Central memory CD8-positive, alpha-beta T cell (primary cell): ENCODE measurements around the gene TNK2.
"Not testable (repeated sequence)": the region's sequence is repeated elsewhere in the genome, so short reads cannot be mapped to it uniquely, and the experiment has no call there.

ENCODE experiments used
- ATAC-seq: fragments of 150-1000 bp; cut with Tn5 transposase; replicated peaks from 2 replicates; pipeline ENCODE4 v1.10.0; 2022; ENCODE audit warnings: mild to moderate bottlenecking, moderate FRiP score, moderate number of reproducible peaks; ENCODE audit not compliant: poor library complexity, severe bottlenecking; ENCODE audit errors: extremely low read depth
- DNase-seq, 2 donors: peaks; one replicate each; pipeline ENCODE4 v3.0.0; 2021; ENCODE audit warnings: low spot score in 2 of 2
- H3K27ac Mint-ChIP-seq: one replicate; pipeline ENCODE4 v1.8.0; 2022; ENCODE audit warnings: low read depth, mild to moderate bottlenecking, moderate library complexity, mixed read lengths
- H3K27me3 Mint-ChIP-seq: one replicate; pipeline ENCODE4 v1.8.0; 2022; ENCODE audit warnings: mixed read lengths
- H3K36me3 Mint-ChIP-seq: one replicate; pipeline ENCODE4 v1.8.0; 2022; ENCODE audit warnings: mild to moderate bottlenecking, moderate library complexity, mixed read lengths; ENCODE audit not compliant: insufficient read depth
- H3K4me1 Mint-ChIP-seq: one replicate; pipeline ENCODE4 v1.8.0; 2022; ENCODE audit warnings: mixed read lengths
- H3K4me3 Mint-ChIP-seq: one replicate; pipeline ENCODE4 v1.8.0; 2022; ENCODE audit warnings: mild to moderate bottlenecking, moderate library complexity, mixed read lengths
- H3K9me3 Mint-ChIP-seq: one replicate; pipeline ENCODE4 v1.8.0; 2022; ENCODE audit warnings: mixed read lengths

Gene TNK2

DNA sequence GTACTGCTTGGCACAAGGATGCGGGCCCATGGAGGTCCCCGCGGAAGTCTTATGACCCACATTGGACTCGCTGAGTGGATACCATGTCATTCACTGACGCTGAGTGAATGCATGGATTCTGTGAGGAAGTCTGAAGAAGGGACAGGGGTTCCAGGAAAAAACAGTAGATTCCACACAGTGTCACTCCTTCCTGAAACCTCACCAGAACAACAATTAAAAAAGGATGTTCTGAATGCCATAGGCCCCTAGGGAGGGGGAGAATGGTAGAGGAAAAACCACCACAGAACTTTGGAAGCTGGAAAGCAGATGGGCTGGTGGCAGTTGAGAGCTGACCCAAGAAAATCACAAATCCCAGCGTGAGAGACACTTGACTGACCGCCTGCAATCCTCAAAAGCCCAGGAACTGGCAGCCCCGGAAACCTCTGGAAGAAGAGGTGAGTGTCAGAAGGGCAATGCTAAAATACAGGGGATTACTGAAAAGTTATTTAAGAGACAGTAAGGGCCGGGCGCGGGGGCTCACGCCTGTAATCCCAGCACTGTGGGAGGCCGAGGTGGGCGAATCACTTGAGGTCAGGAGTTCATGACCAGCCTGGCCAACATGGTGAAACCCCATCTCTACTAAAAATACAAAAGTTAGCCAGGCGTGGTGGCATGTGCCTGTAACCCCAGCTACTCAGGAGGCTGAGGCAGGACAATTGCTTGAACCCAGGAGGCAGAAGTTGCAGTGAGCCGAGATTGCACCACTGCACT is 6.3 kb downstream of the TNK2 start:
- H3K9me3 Mint-ChIP-seq, result not testable (repeated sequence)

DNA sequence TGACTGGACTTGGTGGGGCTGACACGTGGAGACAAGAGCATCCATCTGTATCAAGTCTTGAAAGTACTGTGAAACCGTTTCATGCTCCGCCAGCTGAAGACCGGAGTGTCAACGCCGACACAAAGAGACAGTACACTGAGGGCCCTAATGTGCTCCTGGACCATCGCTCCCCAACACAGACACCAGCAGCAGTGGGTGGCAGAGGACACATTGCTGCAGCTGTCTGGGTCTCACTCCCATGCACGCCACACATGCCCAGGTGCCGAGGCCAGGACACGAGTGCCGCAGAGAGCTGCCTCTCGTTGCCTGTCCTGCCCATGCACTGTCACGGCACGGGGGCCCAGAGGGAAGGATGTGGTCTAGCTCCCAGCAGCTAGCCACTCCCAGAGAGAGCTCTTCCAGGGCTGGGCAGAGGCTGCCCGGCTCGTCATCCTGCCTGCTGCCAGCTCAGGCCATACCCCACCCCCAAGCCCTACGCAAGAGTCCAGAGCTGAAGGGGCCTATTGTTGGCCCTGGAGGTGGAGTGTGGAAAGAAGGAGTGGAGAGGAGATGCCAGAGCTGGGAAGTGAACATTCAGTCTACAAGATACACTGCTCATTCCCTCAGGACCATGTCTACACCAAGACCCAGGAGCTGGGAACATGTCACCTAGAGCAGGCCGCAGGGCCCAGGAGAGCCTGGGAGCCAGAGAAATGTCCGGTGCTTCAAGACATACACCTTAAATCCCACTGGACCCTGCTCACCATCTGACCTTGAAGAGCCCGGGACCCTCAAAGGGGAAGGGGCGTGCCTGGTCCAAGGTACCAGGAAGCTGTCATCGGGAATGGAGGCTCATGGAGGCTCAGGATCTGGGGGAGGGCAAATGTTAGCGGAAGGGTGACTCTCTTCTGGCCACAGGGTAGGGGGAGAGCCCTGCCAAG is 7.7 kb downstream of the TNK2 start:
- ATAC-seq (no peak), DNase-seq (no peak)
- H3K27me3 Mint-ChIP-seq, result no peaks in the 10 kb centered on the region

More for the DNA sequence above, 6.3 kb downstream of the TNK2 start:
- not testable (repeated sequence) for H3K27ac Mint-ChIP-seq, H3K27me3 Mint-ChIP-seq, ATAC-seq, H3K4me3 Mint-ChIP-seq, DNase-seq, H3K36me3 Mint-ChIP-seq
- H3K4me1 Mint-ChIP-seq, result peaks cover 70% of the 10 kb centered on the region

DNA sequence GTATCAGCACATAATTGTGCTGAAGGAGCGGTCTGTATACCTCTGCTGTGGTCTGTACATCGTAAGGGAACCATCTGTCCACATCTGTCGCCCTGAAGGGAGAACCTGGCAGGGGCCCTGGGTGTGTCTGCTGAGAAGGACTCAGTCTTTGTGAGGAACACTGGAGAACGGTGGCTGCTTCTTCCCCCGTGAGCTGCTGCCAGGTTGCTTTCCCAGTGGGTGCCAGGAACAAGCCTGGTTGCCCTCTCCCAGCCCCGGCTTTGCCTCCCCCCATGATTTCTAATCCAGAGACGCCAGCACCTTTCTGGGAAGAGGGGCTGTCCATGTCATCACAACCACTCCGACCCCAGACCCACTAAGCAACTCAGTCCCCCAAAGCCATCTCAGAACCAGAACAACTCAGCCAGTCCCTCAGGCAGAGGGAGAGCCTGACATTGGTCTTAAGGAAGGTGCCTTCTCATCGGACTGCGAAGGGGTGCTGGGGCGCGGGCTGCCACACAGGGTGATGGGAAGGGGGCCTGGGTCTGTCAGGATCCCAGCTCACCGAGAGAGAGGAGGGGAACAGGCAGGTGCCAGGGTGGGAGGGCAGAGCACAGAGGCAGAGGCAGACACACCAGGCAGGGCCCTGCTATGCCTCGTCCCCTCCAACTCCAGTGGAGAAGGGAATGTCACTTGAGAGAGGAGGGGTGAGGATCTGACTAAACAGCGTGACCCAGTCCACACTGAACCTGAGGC is 8.5 kb downstream of the TNK2 start:
- no peaks in the 10 kb centered on the region for H3K9me3 Mint-ChIP-seq
- H3K4me3 Mint-ChIP-seq, result no peak overlapping the region
- peaks cover 63% of the 10 kb centered on the region for H3K4me1 Mint-ChIP-seq
- H3K36me3 Mint-ChIP-seq, result peaks cover 5% of the 10 kb centered on the region
- ATAC-seq, result no peak
- no peak overlapping the region for H3K27ac Mint-ChIP-seq
- no peak for DNase-seq
- no peaks in the 10 kb centered on the region for H3K27me3 Mint-ChIP-seq

More for the DNA sequence above, 7.7 kb downstream of the TNK2 start:
- peaks cover 69% of the 10 kb centered on the region for H3K4me1 Mint-ChIP-seq
- no peaks in the 10 kb centered on the region for H3K9me3 Mint-ChIP-seq
- H3K4me3 Mint-ChIP-seq, result peak overlapping the region; percentile 36
- peak overlapping the region; percentile 81 for H3K27ac Mint-ChIP-seq
- peaks cover 7% of the 10 kb centered on the region for H3K36me3 Mint-ChIP-seq

DNA sequence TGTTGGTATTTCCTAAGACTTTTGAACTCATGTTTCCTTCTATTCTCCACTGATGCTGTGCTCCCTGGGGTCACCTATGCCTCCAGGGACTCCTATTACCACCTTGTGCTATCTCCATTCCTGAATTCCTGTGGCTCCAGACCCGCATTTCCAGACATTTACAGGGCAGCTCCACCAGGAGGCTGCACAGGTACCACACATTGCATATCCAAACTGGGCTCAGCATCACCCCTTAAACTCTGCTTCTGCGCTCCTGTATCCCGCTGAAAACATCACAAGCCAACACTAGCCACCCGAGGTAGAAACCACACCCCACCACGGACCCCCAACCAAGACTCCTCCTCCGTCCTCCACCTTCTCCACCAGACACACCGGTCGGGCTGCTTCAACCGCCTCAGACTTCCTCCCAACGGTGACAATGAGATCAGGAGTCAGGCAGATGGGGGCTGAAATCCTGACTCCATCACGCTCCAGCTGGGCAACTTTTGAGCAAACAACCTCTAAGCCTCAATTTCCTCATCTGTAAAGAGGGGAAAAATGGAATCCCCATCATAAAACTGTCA is 10.4 kb downstream of the TNK2 start:
- DNase-seq (no peak), ATAC-seq (no peak)
- peaks cover 12% of the 10 kb centered on the region for H3K36me3 Mint-ChIP-seq
- H3K9me3 Mint-ChIP-seq, result no peaks in the 10 kb centered on the region
- H3K27ac Mint-ChIP-seq, result peak overlapping the region; percentile 94
- peaks cover 55% of the 10 kb centered on the region for H3K4me1 Mint-ChIP-seq
- H3K27me3 Mint-ChIP-seq, result no peaks in the 10 kb centered on the region
- H3K4me3 Mint-ChIP-seq, result peak overlapping the region; percentile 93

DNA sequence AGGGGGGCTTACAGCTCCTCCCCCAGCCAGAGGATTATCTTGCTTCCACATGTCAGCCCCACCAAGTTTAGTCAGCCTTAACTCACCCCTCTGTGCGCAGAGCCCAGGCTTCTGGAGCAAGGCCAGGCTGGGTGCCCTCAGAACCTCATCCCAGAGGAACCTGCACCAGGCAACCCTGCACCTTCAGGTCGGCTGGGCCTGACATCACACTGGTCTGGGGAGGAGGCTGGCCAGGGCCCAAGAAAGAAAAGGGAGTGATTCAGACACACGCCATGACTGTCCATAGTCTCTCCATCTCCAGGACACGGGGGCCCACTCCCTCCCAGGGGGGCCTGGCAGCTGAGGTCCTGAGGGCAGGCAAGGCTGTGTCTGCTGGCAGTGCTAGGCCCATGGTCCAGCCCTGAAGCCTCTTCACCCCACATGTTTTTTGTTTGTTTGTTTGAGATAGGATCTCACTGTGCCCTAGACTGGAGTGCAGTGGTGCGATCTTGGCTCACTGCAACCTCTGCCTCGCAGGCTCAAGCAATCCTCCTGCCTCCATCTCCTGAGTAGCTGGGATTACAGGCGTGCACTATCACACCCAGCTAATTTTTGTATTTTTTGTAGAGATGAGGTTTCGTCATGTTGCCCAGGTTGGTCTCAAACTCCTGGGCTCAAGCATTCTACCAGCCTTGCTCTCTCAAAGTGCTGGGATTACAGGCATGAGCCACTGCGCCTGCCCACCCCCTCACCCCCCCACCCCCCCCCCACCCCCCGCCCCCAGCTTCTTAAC is 11.1 kb downstream of the TNK2 start:
- peak overlapping the region; percentile 94 for H3K27ac Mint-ChIP-seq
- no peaks in the 10 kb centered on the region for H3K9me3 Mint-ChIP-seq
- ATAC-seq (no peak), DNase-seq (no peak)
- H3K27me3 Mint-ChIP-seq, result no peaks in the 10 kb centered on the region
- H3K4me1 Mint-ChIP-seq, result peaks cover 55% of the 10 kb centered on the region
- peaks cover 12% of the 10 kb centered on the region for H3K36me3 Mint-ChIP-seq
- peak overlapping the region; percentile 93 for H3K4me3 Mint-ChIP-seq

DNA sequence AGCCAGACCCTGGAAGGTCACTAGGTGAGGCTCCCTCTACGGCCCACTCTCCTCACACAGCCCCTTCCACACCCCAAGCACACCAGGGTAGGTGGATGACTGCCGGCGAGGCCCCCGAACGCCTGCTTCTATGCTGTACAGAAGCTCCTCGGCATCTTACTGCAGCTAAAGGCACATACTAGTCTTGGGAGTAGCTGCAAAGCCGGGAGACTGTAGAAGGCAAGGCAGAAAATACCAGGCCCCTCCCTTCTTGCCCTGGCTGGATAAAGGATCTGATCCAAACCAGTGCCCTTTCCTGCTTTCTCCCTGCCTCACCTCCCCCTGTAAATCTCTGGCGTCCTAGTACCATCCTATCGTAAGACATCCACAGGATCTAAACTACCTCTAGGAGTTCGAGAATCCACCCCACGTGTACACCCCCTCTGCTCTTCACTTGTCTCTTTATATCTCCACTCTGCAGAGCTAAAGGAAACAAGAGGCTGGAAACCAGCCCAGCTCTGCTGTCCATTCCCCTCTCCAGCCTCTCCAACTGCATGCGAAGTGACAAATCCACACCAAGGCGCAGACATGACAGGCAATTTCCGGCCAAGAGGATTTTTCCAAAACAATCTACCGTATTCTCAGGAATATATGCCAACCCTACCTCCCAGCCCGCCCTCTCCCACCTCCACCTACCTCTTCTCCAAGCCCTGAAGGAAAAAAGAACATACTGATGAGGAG is 11.8 kb downstream of the TNK2 start:
- peak overlapping the region; percentile 94 for H3K27ac Mint-ChIP-seq
- peak overlapping the region; percentile 93 for H3K4me3 Mint-ChIP-seq
- peak; percentile 6 for ATAC-seq
- H3K27me3 Mint-ChIP-seq, result no peaks in the 10 kb centered on the region
- no peak for DNase-seq
- H3K4me1 Mint-ChIP-seq, result peaks cover 55% of the 10 kb centered on the region
- H3K9me3 Mint-ChIP-seq, result no peaks in the 10 kb centered on the region
- peaks cover 14% of the 10 kb centered on the region for H3K36me3 Mint-ChIP-seq

DNA sequence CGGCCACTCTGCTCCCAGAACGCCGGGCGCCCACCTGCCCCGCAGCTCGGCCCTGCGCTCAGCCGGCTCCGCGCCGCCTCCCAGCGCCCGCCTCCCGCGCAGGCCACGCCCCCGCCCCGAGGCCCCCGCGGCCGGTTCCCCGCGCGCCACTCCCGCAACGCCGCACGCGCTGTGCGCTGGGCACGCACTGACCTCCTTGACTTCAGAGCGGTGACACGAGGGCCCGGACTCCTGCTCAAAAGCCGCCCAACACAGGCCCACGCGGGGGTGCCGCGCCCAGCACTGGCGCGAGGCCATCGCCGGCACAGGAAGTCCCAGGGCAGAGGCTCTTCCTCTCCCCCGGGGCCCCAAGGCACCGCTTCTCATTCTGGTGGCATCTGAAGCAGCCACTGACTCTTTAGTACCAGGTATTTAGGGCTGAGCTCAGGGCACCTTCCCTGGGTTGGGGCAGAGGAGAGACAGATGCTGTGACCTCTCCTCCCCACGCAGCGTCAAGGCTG is 12.4 kb downstream of the TNK2 start:
- DNase-seq (peak; percentile 63 to 65), ATAC-seq (peak; percentile 73)
- no peaks in the 10 kb centered on the region for H3K9me3 Mint-ChIP-seq
- H3K36me3 Mint-ChIP-seq, result peaks cover 14% of the 10 kb centered on the region
- peaks cover 49% of the 10 kb centered on the region for H3K4me1 Mint-ChIP-seq
- H3K27ac Mint-ChIP-seq, result peak overlapping the region; percentile 94
- peak overlapping the region; percentile 93 for H3K4me3 Mint-ChIP-seq
- H3K27me3 Mint-ChIP-seq, result no peaks in the 10 kb centered on the region

DNA sequence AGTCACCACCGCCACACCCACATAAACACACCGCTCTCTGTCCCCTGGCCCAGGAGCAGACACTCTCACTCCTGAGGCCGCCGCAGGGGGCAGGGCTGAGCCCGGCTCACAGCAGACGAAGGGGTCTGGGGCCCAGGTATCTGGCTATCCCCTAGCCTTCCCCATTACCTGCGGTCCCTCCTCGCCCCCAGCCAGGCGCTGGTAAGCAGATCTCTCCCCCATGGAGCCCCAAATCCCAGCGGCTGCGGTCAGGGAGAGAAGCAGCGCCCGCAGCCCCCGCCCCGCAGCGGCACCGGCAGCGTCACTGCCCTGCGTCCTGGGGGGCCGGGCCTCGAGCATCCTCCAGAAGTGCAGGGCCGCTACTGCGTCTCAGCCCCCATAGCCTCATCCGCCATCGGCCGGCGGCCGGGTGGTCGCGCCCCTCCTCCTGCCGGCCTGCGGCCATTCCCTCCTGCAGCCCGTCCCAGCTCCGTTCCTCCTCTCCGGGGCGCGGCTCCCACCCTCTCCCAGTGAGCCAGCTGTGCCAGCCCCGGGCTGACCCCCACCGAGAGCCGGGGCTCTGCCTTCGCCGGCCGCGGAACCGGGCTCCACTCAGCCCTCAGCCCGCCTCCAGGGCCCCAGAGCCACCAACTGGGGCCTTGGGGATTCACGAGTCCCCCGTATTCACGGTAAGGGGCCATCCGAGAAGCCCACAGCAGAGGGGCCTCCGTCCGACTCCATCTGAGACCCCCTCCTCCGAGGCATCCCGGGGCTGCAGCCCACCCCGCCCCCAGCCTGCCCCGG is 13.1 kb downstream of the TNK2 start:
- Mint-ChIP-seq H3K4me1 (peaks cover 45% of the 10 kb centered on the region), H3K27me3 (no peaks in the 10 kb centered on the region), H3K4me3 (peak overlapping the region; percentile 93), H3K36me3 (peaks cover 14% of the 10 kb centered on the region), H3K9me3 (no peaks in the 10 kb centered on the region), H3K27ac (peak overlapping the region; percentile 94)
- DNase-seq, result peak; percentile 58 to 60
- ATAC-seq, result peak; percentile 71

DNA sequence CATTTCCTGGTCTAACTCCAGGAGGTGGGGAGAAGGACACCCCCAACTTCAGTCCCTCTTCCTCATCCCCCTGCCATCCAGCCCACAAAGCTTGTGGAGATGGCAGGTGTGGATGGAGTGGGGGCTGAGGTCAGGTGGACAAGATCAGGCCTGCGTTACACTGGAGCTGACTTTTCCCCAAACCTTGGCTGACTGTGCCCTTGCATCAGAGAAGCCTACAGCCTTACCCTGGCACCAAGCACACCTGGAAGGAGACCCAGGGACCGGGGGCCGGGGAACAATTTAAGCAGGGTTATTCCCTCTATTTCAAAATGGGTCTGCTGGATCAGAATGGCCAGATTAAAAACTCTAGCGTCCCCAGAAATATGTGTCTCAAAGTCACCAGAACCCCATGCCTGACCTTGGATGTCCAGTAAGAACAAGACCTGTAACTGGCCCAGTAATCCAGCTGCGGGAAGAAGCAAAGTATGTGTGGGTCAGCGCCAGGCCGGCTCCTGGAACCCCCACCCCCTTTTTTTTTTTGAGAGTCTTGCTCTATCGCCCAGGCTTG is 14.4 kb downstream of the TNK2 start:
- no peak for DNase-seq
- Mint-ChIP-seq H3K27ac (peak overlapping the region; percentile 92), H3K4me3 (peak overlapping the region; percentile 93), H3K36me3 (peaks cover 14% of the 10 kb centered on the region), H3K9me3 (no peaks in the 10 kb centered on the region), H3K4me1 (peaks cover 45% of the 10 kb centered on the region), H3K27me3 (no peaks in the 10 kb centered on the region)
- ATAC-seq, result no peak

DNA sequence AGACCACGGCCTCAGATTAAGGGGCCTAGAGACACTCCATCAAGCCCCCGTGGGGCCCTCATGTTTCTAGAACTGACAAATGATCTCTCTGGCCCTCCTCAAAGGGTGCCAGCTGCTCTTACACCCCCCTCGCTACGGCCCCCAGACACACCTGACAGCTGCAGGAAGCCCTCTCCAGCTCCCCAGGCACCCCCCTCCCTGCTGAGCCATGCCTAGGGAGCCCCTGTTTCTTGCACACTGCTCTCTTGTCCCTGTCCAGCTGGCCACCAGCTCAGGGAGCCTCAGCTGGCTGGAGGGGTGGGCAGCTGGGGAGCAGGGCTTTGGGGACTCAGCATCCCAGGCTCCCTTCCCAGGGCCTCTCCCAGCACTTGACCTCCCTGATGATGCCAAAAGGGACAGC is 14.8 kb downstream of the TNK2 start:
- H3K27ac Mint-ChIP-seq, result no peak overlapping the region

More for the DNA sequence above, 14.8 kb downstream of the TNK2 start:
- ATAC-seq (no peak), DNase-seq (no peak)
- Mint-ChIP-seq H3K4me3 (no peak overlapping the region), H3K36me3 (peaks cover 14% of the 10 kb centered on the region), H3K9me3 (no peaks in the 10 kb centered on the region), H3K27me3 (no peaks in the 10 kb centered on the region), H3K4me1 (peaks cover 44% of the 10 kb centered on the region)
